IMR-90 (cell line): ENCODE data around the gene SYPL2. TPM values are rescaled to one million over a fixed set of nuclear protein-coding genes. Genes with fewer than 3 reads are reported as not detected.

Source experiments
- ATAC-seq: fragments of 200-7000 bp; cut with Tn5 transposase; 2 replicates; pipeline ENCODE4 v1.9.1; 2020; ENCODE audit warnings: low read depth, mild to moderate bottlenecking, moderate library complexity
- BruUV-seq: library from RNA; stranded (reverse); fragments of 400-500 nt; replicated peaks from 2 replicates; lab custom pipeline; 2021; lab: Mats Ljungman, UMichigan
- CTCF ChIA-PET: fragments of 300-600 bp; formaldehyde crosslinking; extraction: SDS; loops from one replicate; lab custom pipeline; 2021; ENCODE audit warnings: antibody characterized with exemption; lab: Yijun Ruan, JAX
- POLR2A ChIA-PET: fragments of 300-600 bp; sonication (Branson Sonifier 250); formaldehyde crosslinking; loops from one replicate; lab custom pipeline; 2022; ENCODE audit warnings: antibody characterized with exemption; ENCODE audit not compliant: unreplicated experiment; lab: Charles Lee
- DNase-seq: peaks from one replicate; pipeline ENCODE4 v3.0.0; 2013
- H2AFZ ChIP-seq: replicated peaks from 2 replicates; pipeline ENCODE3; 2013; ENCODE audit warnings: low read length, mild to moderate bottlenecking; ENCODE audit not compliant: poor library complexity
- H2AK5ac ChIP-seq: 2 replicates; pipeline ENCODE4 v1.6.1; 2013; ENCODE audit warnings: low read depth, low read length, inconsistent platforms
- H2AK9ac ChIP-seq: replicated peaks from 2 replicates; pipeline ENCODE3; 2013; ENCODE audit warnings: mild to moderate bottlenecking, low read depth, low read length, moderate library complexity; ENCODE audit not compliant: poor library complexity
- H2BK120ac ChIP-seq: 2 replicates; pipeline ENCODE4 v1.6.1; 2013; ENCODE audit warnings: low read depth, low read length, inconsistent platforms
- H2BK15ac ChIP-seq: 3 replicates; pipeline ENCODE4 v1.6.1; 2013; ENCODE audit warnings: low read depth, low read length, inconsistent platforms
- H2BK20ac ChIP-seq: 2 replicates; pipeline ENCODE4 v1.6.1; 2013; ENCODE audit warnings: low read depth, mild to moderate bottlenecking, inconsistent platforms, low read length, moderate library complexity
- H2BK5ac ChIP-seq: 2 replicates; pipeline ENCODE4 v1.6.1; 2013; ENCODE audit warnings: mild to moderate bottlenecking, low read depth, low read length, inconsistent platforms; ENCODE audit not compliant: poor library complexity, severe bottlenecking
- H3K14ac ChIP-seq: replicated peaks from 2 replicates; pipeline ENCODE4 v1.6.1; 2013; ENCODE audit warnings: low read depth, low read length, inconsistent platforms
- H3K18ac ChIP-seq: 2 replicates; pipeline ENCODE4 v1.6.1; 2013; ENCODE audit warnings: low read depth, low read length, control low read depth
- H3K23ac ChIP-seq: 2 replicates; pipeline ENCODE4 v1.6.1; 2013; ENCODE audit warnings: low read depth, low read length, inconsistent platforms
- H3K27ac ChIP-seq: 2 replicates; pipeline ENCODE4 v1.5.1; 2013; ENCODE audit warnings: mild to moderate bottlenecking, control low read depth, low read length; ENCODE audit not compliant: insufficient read depth
- H3K27me3 ChIP-seq: 2 replicates; pipeline ENCODE4 v1.6.1; 2013; ENCODE audit warnings: low read length; ENCODE audit not compliant: control insufficient read depth, insufficient read depth
- H3K36me3 ChIP-seq: 2 replicates; pipeline ENCODE4 v1.6.1; 2013; ENCODE audit warnings: low read length, mixed read lengths; ENCODE audit not compliant: control insufficient read depth, insufficient read depth
- H3K4ac ChIP-seq: 2 replicates; pipeline ENCODE4 v1.6.1; 2013; ENCODE audit warnings: low read depth, low read length, inconsistent platforms
- H3K4me1 ChIP-seq: 2 replicates; pipeline ENCODE4 v1.6.1; 2013; ENCODE audit warnings: low read length, mixed read lengths; ENCODE audit not compliant: control insufficient read depth, insufficient read depth
- H3K4me2 ChIP-seq: 2 replicates; pipeline ENCODE4 v1.6.1; 2013; ENCODE audit warnings: low read depth, mild to moderate bottlenecking, control low read depth, low read length, moderate library complexity
- H3K4me3 ChIP-seq: 2 replicates; pipeline ENCODE4 v1.5.1; 2013; ENCODE audit warnings: low read depth, mild to moderate bottlenecking, control low read depth, low read length, moderate library complexity; ENCODE audit not compliant: insufficient read depth
- H3K56ac ChIP-seq: 2 replicates; pipeline ENCODE4 v1.6.1; 2013; ENCODE audit warnings: low read length, inconsistent platforms; ENCODE audit not compliant: insufficient read depth; ENCODE audit errors: extremely low read depth
- H3K79me1 ChIP-seq, 2 experiments: 2 replicates each; pipeline ENCODE4 v1.6.1; 2013; ENCODE audit warnings: low read length in 2 of 2, inconsistent platforms in 1 of 2, low read depth in 1 of 2
- H3K9ac ChIP-seq: 2 replicates; pipeline ENCODE4 v1.6.1; 2013; ENCODE audit warnings: low read depth, low read length, control low read depth
- H3K9me1 ChIP-seq: 2 replicates; pipeline ENCODE4 v1.6.1; 2013; ENCODE audit warnings: low read length, inconsistent platforms; ENCODE audit not compliant: insufficient read depth
- H3K9me3 ChIP-seq: 2 replicates; pipeline ENCODE4 v1.6.1; 2013; ENCODE audit warnings: low read length; ENCODE audit not compliant: control insufficient read depth, insufficient read depth
- H4K20me1 ChIP-seq: 2 replicates; pipeline ENCODE4 v1.6.1; 2013; ENCODE audit warnings: low read length, inconsistent platforms; ENCODE audit not compliant: insufficient read depth
- H4K5ac ChIP-seq: 2 replicates; pipeline ENCODE4 v1.6.1; 2013; ENCODE audit warnings: mild to moderate bottlenecking, low read depth, low read length, control low read depth
- H4K8ac ChIP-seq, 2 experiments: 2 replicates each; pipeline ENCODE4 v1.6.1; 2013; ENCODE audit warnings: low read depth in 2 of 2, low read length in 2 of 2, control low read depth in 1 of 2, inconsistent platforms in 1 of 2
- H4K91ac ChIP-seq: 2 replicates; pipeline ENCODE4 v1.6.1; 2013; ENCODE audit warnings: low read depth, low read length, inconsistent platforms; ENCODE audit not compliant: insufficient read depth
- CEBPB ChIP-seq: IDR thresholded peaks from 2 replicates; pipeline ENCODE4 v1.6.1; 2012; ENCODE audit warnings: low read depth, low read length, improper control_type of control experiment
- SMC3 ChIP-seq: fragments of 150-350 bp; IDR thresholded peaks from 2 replicates; pipeline ENCODE4 v1.6.1; 2016; ENCODE audit warnings: low read depth, mild to moderate bottlenecking, antibody characterized with exemption, low read length, moderate library complexity
- WGBS, 2 experiments: methylation state at CpG; one replicate each; pipeline versions ENCODE4 v1.1.5 to v1.1.7; 2013; ENCODE audit warnings: missing lambda C conversion rate in 2 of 2; ENCODE audit not compliant: insufficient read length in 1 of 2; ENCODE audit errors: extremely low coverage in 2 of 2; 5-methylcytosine and 5-hydroxymethylcytosine counted together
- dilution Hi-C: fragments of 300-500 bp; cut with HindIII; formaldehyde crosslinking; loops from one replicate; pipeline ENCODE4 v1.14.3; 2018; ENCODE audit warnings: low sequenced_read_pairs; ENCODE audit not compliant: unreplicated experiment
- in situ Hi-C: fragments of 300-500 bp; cut with MboI; formaldehyde crosslinking; loops from 3 replicates; pipeline ENCODE4 v1.14.3; 2019; ENCODE audit warnings: low sequenced_read_pairs, inconsistent platforms, mixed read lengths
- intact Hi-C: fragments of 100-400 bp; cut with micrococcal nuclease; formaldehyde crosslinking; loops from 2 replicates; pipeline ENCODE4 v1.10.0; 2022
- polyA plus RNA-seq, 3 experiments: library from polyadenylated mRNA; depleted of rRNA; stranded (reverse); fragments of >200 nt; gene quantifications; 2 replicates each; pipeline ENCODE4 v1.2.3, GENCODE V29; 2012; ENCODE audit warnings: low replicate concordance in 1 of 3
- total RNA-seq: library from RNA; depleted of rRNA; stranded (reverse); fragments of >200 nt; gene quantifications from 2 replicates; pipeline ENCODE4 v1.2.3, GENCODE V29; 2012

Gene SYPL2
- total and polyA plus RNA-seq, 2 of the 4 experiments (the other 2 are of a cell fraction), result under 0.01 to 0.65 TPM

GRCh38 chr1:109481646-109482045 lies 15.3 kb downstream of the SYPL2 start:
- H4K20me1 ChIP-seq, result no peaks in the 10 kb centered on the region
- no peak overlapping the region for H2BK20ac ChIP-seq
- TF ChIP-seq CEBPB (no peak), SMC3 (no peak)
- H3K4ac ChIP-seq, result no peak overlapping the region
- 0 out of 2 replicates have a peak, but pooled peaks cover 3% of the 10 kb centered on the region for H3K36me3 ChIP-seq
- WGBS, 2 experiments, result no CpG with 5 or more reads among the region's 2 CpGs
- no peak overlapping the region for H2BK5ac ChIP-seq
- H2BK15ac ChIP-seq, result no peak overlapping the region
- H3K4me2 ChIP-seq, result no peak overlapping the region
- no peak overlapping the region for H2AK9ac ChIP-seq
- no peak overlapping the region for H3K4me3 ChIP-seq
- H2AK5ac ChIP-seq, result no peak overlapping the region
- in situ Hi-C loops (no loop called here), intact Hi-C loops (loop anchor here (5.0 kb wide), 1 partner anchor 34 kb away; no protein-coding TSS in a partner anchor), dilution Hi-C loops (no loop called here)
- H2BK120ac ChIP-seq, result no peak overlapping the region
- CTCF ChIA-PET, result no interaction called here
- H3K23ac ChIP-seq, result no peak overlapping the region
- no peak overlapping the region for H3K18ac ChIP-seq
- no peak overlapping the region for H4K91ac ChIP-seq
- H3K9me1 ChIP-seq, result peaks cover 8% of the 10 kb centered on the region
- no TSS peak for BruUV-seq
- H3K9me3 ChIP-seq, result no peaks in the 10 kb centered on the region
- H2AFZ ChIP-seq, result no peak overlapping the region
- H3K27ac ChIP-seq, result no peak overlapping the region
- no peak overlapping the region for H3K56ac ChIP-seq
- H3K79me1 ChIP-seq, result peaks cover 9 to 22% of the 10 kb centered on the region in 2 experiments; a peak in 3 of 4 replicates
- H3K27me3 ChIP-seq, result peaks cover 25% of the 10 kb centered on the region
- H4K5ac ChIP-seq, result no peak overlapping the region
- POLR2A ChIA-PET, result no interaction called here
- ATAC-seq (no peak), DNase-seq (no peak)
- H3K14ac ChIP-seq, result no peak overlapping the region
- no peak overlapping the region for H4K8ac ChIP-seq
- H3K4me1 ChIP-seq, result peaks cover 9% of the 10 kb centered on the region
- no peak overlapping the region for H3K9ac ChIP-seq
